Ovary (tissue), 3 donors: ENCODE results near the gene ZFP92.

ENCODE experiments used
- POLR2A ChIP-seq: fragments of 450-650 bp; IDR thresholded peaks from one replicate; pipeline ENCODE4 v1.6.1; 2017; ENCODE audit warnings: antibody characterized with exemption, mild to moderate bottlenecking, moderate library complexity
- TF ChIP-seq, protein P1 (sequence below), 3 donors: fragments of 450-650 bp in 2 of 3; fragments of 200-600 bp in 1 of 3; IDR thresholded peaks; one replicate each; pipeline versions ENCODE4 v1.5.1 to v1.8.0; 2016 to 2022; ENCODE audit warnings: antibody characterized with exemption in 3 of 3, mild to moderate bottlenecking in 1 of 3
- donor health status: DM: no; HTN: no; CAD: no.

DNA sequence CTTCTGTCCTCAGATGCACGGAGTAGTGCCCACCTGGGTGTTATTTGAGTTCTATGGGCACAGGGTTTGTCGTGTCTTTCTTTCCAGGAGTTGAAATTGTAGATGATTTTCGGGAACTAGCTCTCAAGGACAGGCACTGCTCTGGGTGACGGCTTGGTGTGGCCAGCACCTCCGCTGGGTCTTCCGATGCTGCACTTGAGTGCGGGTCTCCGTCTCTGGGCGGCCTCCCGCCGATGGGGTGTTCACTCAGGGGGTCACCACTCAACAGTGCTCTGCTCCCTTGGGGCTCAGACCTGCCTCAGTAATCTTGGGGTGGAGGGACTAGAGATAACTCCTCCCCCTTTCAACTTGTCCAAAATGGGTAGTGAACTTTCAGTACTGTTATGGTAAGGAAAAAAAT lies 2.5 kb downstream of the ZFP92 start:
- TF ChIP-seq POLR2A, result no peak
- TF ChIP-seq, protein P1, sequence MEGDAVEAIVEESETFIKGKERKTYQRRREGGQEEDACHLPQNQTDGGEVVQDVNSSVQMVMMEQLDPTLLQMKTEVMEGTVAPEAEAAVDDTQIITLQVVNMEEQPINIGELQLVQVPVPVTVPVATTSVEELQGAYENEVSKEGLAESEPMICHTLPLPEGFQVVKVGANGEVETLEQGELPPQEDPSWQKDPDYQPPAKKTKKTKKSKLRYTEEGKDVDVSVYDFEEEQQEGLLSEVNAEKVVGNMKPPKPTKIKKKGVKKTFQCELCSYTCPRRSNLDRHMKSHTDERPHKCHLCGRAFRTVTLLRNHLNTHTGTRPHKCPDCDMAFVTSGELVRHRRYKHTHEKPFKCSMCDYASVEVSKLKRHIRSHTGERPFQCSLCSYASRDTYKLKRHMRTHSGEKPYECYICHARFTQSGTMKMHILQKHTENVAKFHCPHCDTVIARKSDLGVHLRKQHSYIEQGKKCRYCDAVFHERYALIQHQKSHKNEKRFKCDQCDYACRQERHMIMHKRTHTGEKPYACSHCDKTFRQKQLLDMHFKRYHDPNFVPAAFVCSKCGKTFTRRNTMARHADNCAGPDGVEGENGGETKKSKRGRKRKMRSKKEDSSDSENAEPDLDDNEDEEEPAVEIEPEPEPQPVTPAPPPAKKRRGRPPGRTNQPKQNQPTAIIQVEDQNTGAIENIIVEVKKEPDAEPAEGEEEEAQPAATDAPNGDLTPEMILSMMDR (IDR thresholded peaks at IDR 0.05), result no peak
